Lower leg skin (tissue), 3 donors: ENCODE results near the gene LHFPL3.

Source experiments
- CTCF ChIP-seq, 3 donors: fragments of 450-650 bp; IDR thresholded peaks; one replicate each; pipeline ENCODE4 v1.5.1; 2016; ENCODE audit warnings: antibody characterized with exemption in 3 of 3, mild to moderate bottlenecking in 3 of 3, moderate library complexity in 2 of 3
- POLR2A ChIP-seq, 2 donors: fragments of 450-650 bp; IDR thresholded peaks; one replicate each; pipeline ENCODE4 v1.6.1; 2016 to 2017; ENCODE audit warnings: antibody characterized with exemption in 2 of 2, mild to moderate bottlenecking in 1 of 2, moderate library complexity in 1 of 2

GRCh38 chr7:104914421-104914820, 586.0 kb downstream of the LHFPL3 start:
- TF ChIP-seq POLR2A (IDR thresholded peaks at IDR 0.05) (no peak), CTCF (IDR thresholded peaks at IDR 0.05) (no peak)
